Neural cell (in vitro differentiated cells): ENCODE measurements around the gene CSTB. TPM values are rescaled to one million over a fixed set of nuclear protein-coding genes. Genes with fewer than 3 reads are reported as not detected.

Experiments
- H2AFZ ChIP-seq: fragments of 200-600, 300-800 bp; sonication (generic), shearing (Covaris generic); 2 replicates; pipeline ENCODE4 v1.6.0; 2014; ENCODE audit warnings: low read depth, mild to moderate bottlenecking, antibody characterized with exemption, low read length, moderate library complexity
- H3F3A ChIP-seq: fragments of 200-600 bp; shearing (Covaris generic); 2 replicates; pipeline ENCODE4 v1.6.1; 2016; ENCODE audit warnings: mild to moderate bottlenecking, moderate library complexity, mixed read lengths, antibody characterized with exemption, low read length; ENCODE audit not compliant: insufficient read depth, poor library complexity, severe bottlenecking
- H3K27ac ChIP-seq: fragments of 200-600, 300-800 bp; sonication (generic), shearing (Covaris generic); 2 replicates; pipeline ENCODE4 v1.5.1; 2014; ENCODE audit warnings: mild to moderate bottlenecking, low read length, moderate library complexity
- H3K27me3 ChIP-seq: fragments of 300-800, 200-600 bp; sonication (generic), shearing (Covaris generic); 2 replicates; pipeline ENCODE4 v1.6.0; 2014; ENCODE audit warnings: mild to moderate bottlenecking, low read depth, low read length, moderate library complexity; ENCODE audit not compliant: insufficient read depth
- H3K36me3 ChIP-seq: fragments of 300-800, 200-600 bp; sonication (generic), shearing (Covaris generic); 2 replicates; pipeline ENCODE4 v1.5.1; 2014; ENCODE audit warnings: mild to moderate bottlenecking, antibody characterized with exemption, low read length, moderate library complexity; ENCODE audit not compliant: insufficient read depth
- H3K4me2 ChIP-seq: fragments of 300-800, 200-600 bp; sonication (generic), shearing (Covaris generic); 2 replicates; pipeline ENCODE4 v1.6.0; 2014; ENCODE audit warnings: mild to moderate bottlenecking, low read length
- H3K4me3 ChIP-seq: fragments of 300-800, 200-600 bp; sonication (generic), shearing (Covaris generic); 2 replicates; pipeline ENCODE4 v1.5.1; 2014; ENCODE audit warnings: mild to moderate bottlenecking, low read length, moderate library complexity
- H3K79me2 ChIP-seq: fragments of 200-600 bp; shearing (Covaris generic); replicated peaks from 2 replicates; pipeline ENCODE4 v1.6.0; 2014; ENCODE audit warnings: mild to moderate bottlenecking, low read length, moderate library complexity; ENCODE audit not compliant: insufficient read depth
- H3K9ac ChIP-seq: fragments of 300-800, 200-600 bp; sonication (generic), shearing (Covaris generic); 2 replicates; pipeline ENCODE4 v1.6.1; 2016; ENCODE audit warnings: mild to moderate bottlenecking, low read length, mixed read lengths
- H3K9me2 ChIP-seq: fragments of 200-600 bp; shearing (Covaris generic); 2 replicates; pipeline ENCODE4 v1.6.1; 2016; ENCODE audit warnings: mild to moderate bottlenecking, low read length, mixed read lengths; ENCODE audit not compliant: insufficient read depth
- H3K9me3 ChIP-seq: fragments of 200-600, 300-800 bp; sonication (generic), shearing (Covaris generic); 2 replicates; pipeline ENCODE4 v1.6.1; 2016; ENCODE audit warnings: mild to moderate bottlenecking, mixed run types, low read length, moderate library complexity, mixed read lengths
- H4K20me1 ChIP-seq: fragments of 200-600 bp; shearing (Covaris generic); 2 replicates; pipeline ENCODE4 v1.6.1; 2016; ENCODE audit warnings: mild to moderate bottlenecking, mixed run types; ENCODE audit not compliant: insufficient read depth
- EP300 ChIP-seq: fragments of 450-650 bp; conservative IDR thresholded peaks from 2 replicates; pipeline ENCODE4 v1.6.1; 2014; ENCODE audit warnings: antibody characterized with exemption, mild to moderate bottlenecking, moderate library complexity; ENCODE audit not compliant: poor library complexity, severe bottlenecking
- EZH2 ChIP-seq: fragments of 200-600, 300-800 bp; shearing (Covaris generic), sonication (generic); IDR thresholded peaks from 2 replicates; pipeline ENCODE4 v1.6.1; 2014; ENCODE audit warnings: antibody characterized with exemption, low read length, borderline replicate concordance, mild to moderate bottlenecking; ENCODE audit not compliant: insufficient read depth, poor library complexity, severe bottlenecking
- POLR2AphosphoS5 ChIP-seq: IDR thresholded peaks from 2 replicates; pipeline ENCODE4 v1.6.1; 2012
- RAD21 ChIP-seq: fragments of 450-650 bp; conservative IDR thresholded peaks from 2 replicates; pipeline ENCODE4 v1.6.1; 2014; ENCODE audit warnings: antibody characterized with exemption, mild to moderate bottlenecking, moderate library complexity
- SMC3 ChIP-seq: fragments of 450-650 bp; conservative IDR thresholded peaks from 2 replicates; pipeline ENCODE4 v1.6.1; 2014; ENCODE audit warnings: antibody characterized with exemption, mild to moderate bottlenecking, moderate library complexity; ENCODE audit not compliant: poor library complexity
- polyA plus RNA-seq: library from polyadenylated mRNA; depleted of rRNA; stranded (reverse); fragments of >200 nt; gene quantifications from 2 replicates; pipeline ENCODE4 v1.2.3, GENCODE V29; 2014
- TF ChIP-seq, protein P1 (sequence below): IDR thresholded peaks from 2 replicates; pipeline ENCODE4 v1.6.1; 2012; ENCODE audit warnings: borderline replicate concordance

Gene CSTB
- polyA plus RNA-seq, 1 donor from 2014 or later, result 9.7 TPM

GRCh38 chr21:43786807-43787440 is 10.8 kb upstream of the CSTB start:
- Histone ChIP-seq H3K27me3 (no peaks in the 10 kb centered on the region), H3K36me3 (no peaks in the 10 kb centered on the region), H2AFZ (no peak overlapping the region), H3K4me2 (no peak overlapping the region), H3K9me3 (no peaks in the 10 kb centered on the region), H3K9me2 (no peaks in the 10 kb centered on the region), H3K9ac (no peak overlapping the region), H3K27ac (no peak overlapping the region), H3K79me2 (peaks cover 17% of the 10 kb centered on the region), H4K20me1 (no peaks in the 10 kb centered on the region), H3K4me3 (no peak overlapping the region), H3F3A (no peaks in the 10 kb centered on the region)
- TF ChIP-seq, protein P1, sequence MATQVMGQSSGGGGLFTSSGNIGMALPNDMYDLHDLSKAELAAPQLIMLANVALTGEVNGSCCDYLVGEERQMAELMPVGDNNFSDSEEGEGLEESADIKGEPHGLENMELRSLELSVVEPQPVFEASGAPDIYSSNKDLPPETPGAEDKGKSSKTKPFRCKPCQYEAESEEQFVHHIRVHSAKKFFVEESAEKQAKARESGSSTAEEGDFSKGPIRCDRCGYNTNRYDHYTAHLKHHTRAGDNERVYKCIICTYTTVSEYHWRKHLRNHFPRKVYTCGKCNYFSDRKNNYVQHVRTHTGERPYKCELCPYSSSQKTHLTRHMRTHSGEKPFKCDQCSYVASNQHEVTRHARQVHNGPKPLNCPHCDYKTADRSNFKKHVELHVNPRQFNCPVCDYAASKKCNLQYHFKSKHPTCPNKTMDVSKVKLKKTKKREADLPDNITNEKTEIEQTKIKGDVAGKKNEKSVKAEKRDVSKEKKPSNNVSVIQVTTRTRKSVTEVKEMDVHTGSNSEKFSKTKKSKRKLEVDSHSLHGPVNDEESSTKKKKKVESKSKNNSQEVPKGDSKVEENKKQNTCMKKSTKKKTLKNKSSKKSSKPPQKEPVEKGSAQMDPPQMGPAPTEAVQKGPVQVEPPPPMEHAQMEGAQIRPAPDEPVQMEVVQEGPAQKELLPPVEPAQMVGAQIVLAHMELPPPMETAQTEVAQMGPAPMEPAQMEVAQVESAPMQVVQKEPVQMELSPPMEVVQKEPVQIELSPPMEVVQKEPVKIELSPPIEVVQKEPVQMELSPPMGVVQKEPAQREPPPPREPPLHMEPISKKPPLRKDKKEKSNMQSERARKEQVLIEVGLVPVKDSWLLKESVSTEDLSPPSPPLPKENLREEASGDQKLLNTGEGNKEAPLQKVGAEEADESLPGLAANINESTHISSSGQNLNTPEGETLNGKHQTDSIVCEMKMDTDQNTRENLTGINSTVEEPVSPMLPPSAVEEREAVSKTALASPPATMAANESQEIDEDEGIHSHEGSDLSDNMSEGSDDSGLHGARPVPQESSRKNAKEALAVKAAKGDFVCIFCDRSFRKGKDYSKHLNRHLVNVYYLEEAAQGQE, result no peak

GRCh38 chr21:43786300-43786806 is 10.2 kb upstream of the CSTB start:
- Histone ChIP-seq H4K20me1 (no peaks in the 10 kb centered on the region), H3K27me3 (no peaks in the 10 kb centered on the region), H3K4me2 (no peak overlapping the region), H3K9ac (no peak overlapping the region), H3K4me3 (no peak overlapping the region), H3K9me2 (no peaks in the 10 kb centered on the region), H2AFZ (no peak overlapping the region), H3K27ac (no peak overlapping the region), H3K36me3 (no peaks in the 10 kb centered on the region), H3K79me2 (peaks cover 17% of the 10 kb centered on the region), H3K9me3 (no peaks in the 10 kb centered on the region), H3F3A (no peaks in the 10 kb centered on the region)
- TF ChIP-seq EZH2, result no peak

- Histone ChIP-seq H3K9me2 (no peaks in the 10 kb centered on the region), H3K79me2 (peaks cover 7% of the 10 kb centered on the region), H3K9ac (no peak overlapping the region), H3F3A (no peaks in the 10 kb centered on the region), H3K27ac (no peak overlapping the region), H3K27me3 (no peaks in the 10 kb centered on the region), H2AFZ (no peak overlapping the region), H4K20me1 (no peaks in the 10 kb centered on the region), H3K4me3 (no peak overlapping the region), H3K36me3 (no peaks in the 10 kb centered on the region), H3K4me2 (no peak overlapping the region), H3K9me3 (no peaks in the 10 kb centered on the region)
- no peak for TF ChIP-seq RAD21
- TF ChIP-seq SMC3, result no peak
- TF ChIP-seq POLR2AphosphoS5, result no peak
- TF ChIP-seq, protein P1, result no peak
- TF ChIP-seq EP300, result no peak
Observed at GRCh38 chr21:43785134-43785533, 9.0 kb upstream of the CSTB start.
